CD4-positive, alpha-beta memory T cell (primary cell): ENCODE results near the gene BRF1. TPM values are rescaled to one million over a fixed set of nuclear protein-coding genes. Genes with fewer than 3 reads are reported as not detected.

Experiments
- CTCF ChIA-PET: fragments of 350-600 bp; sonication (Branson Sonifier 250); formaldehyde crosslinking; loops from one replicate; lab custom pipeline; 2021; ENCODE audit warnings: inconsistent platforms; ENCODE audit not compliant: partially characterized antibody; lab: Charles Lee
- POLR2A ChIA-PET: fragments of 350-600 bp; sonication (Branson Sonifier 250); formaldehyde crosslinking; loops from one replicate; lab custom pipeline; 2021; ENCODE audit not compliant: partially characterized antibody; lab: Charles Lee
- DNase-seq, 5 donors: peaks; one replicate each; pipeline versions ENCODE4 v3.0.0 to v3.0.0-alpha.2; 2020 to 2022; ENCODE audit warnings: mixed read lengths in 1 of 5
- H3K27ac ChIP-seq: one replicate; pipeline ENCODE4 v1.7.0; 2013; ENCODE audit warnings: low read depth, low read length
- H3K27me3 ChIP-seq: 2 replicates; pipeline ENCODE4 v1.7.0; 2013; ENCODE audit warnings: mild to moderate bottlenecking, low read length, moderate library complexity; ENCODE audit not compliant: insufficient read depth
- H3K36me3 ChIP-seq: 2 replicates; pipeline ENCODE4 v1.7.0; 2013; ENCODE audit warnings: mild to moderate bottlenecking, low read length, moderate library complexity; ENCODE audit not compliant: insufficient read depth
- H3K4me1 ChIP-seq: 2 replicates; pipeline ENCODE4 v1.7.0; 2013; ENCODE audit warnings: mild to moderate bottlenecking, low read length, moderate library complexity; ENCODE audit not compliant: insufficient read depth
- H3K4me3 ChIP-seq, 2 donors: one replicate each; pipeline ENCODE4 v1.7.0; 2013; ENCODE audit warnings: low read length in 2 of 2, mild to moderate bottlenecking in 1 of 2
- H3K9me3 ChIP-seq, 2 donors: one replicate each; pipeline ENCODE4 v1.7.0; 2013; ENCODE audit warnings: low read length in 2 of 2, control low read depth in 1 of 2; ENCODE audit not compliant: control insufficient read depth in 1 of 2
- H3K27ac Mint-ChIP-seq, 7 donors: one replicate each; pipeline ENCODE4 v1.8.0; 2020 to 2021; ENCODE audit warnings: mixed read lengths in 7 of 7, mild to moderate bottlenecking in 6 of 7, inconsistent platforms in 3 of 7, moderate library complexity in 3 of 7
- H3K27me3 Mint-ChIP-seq, 2 donors: one replicate each; pipeline ENCODE4 v1.8.0; 2020 to 2021; ENCODE audit warnings: mixed read lengths in 2 of 2
- H3K36me3 Mint-ChIP-seq, 2 donors: one replicate each; pipeline ENCODE4 v1.8.0; 2020 to 2021; ENCODE audit warnings: mixed read lengths in 2 of 2, inconsistent platforms in 1 of 2, mild to moderate bottlenecking in 1 of 2
- H3K4me1 Mint-ChIP-seq, 4 donors: one replicate each; pipeline ENCODE4 v1.8.0; 2020 to 2021; ENCODE audit warnings: mixed read lengths in 4 of 4, mild to moderate bottlenecking in 1 of 4
- H3K4me3 Mint-ChIP-seq, 8 donors: one replicate each; pipeline ENCODE4 v1.8.0; 2020 to 2021; ENCODE audit warnings: mixed read lengths in 8 of 8, mild to moderate bottlenecking in 7 of 8, moderate library complexity in 6 of 8, inconsistent platforms in 3 of 8
- H3K9me3 Mint-ChIP-seq, 8 donors: one replicate each; pipeline ENCODE4 v1.8.0; 2020 to 2021; ENCODE audit warnings: mixed read lengths in 8 of 8, mild to moderate bottlenecking in 5 of 8, inconsistent platforms in 3 of 8, moderate library complexity in 1 of 8
- intact Hi-C: fragments of 100-400 bp; cut with micrococcal nuclease; formaldehyde crosslinking; loops from one replicate; pipeline ENCODE4 v1.15.1; 2023
- polyA plus RNA-seq, 2 donors: library from polyadenylated mRNA; unstranded; fragments of 300-500 nt; fragmentation: Illumina TruSeq; gene quantifications; one replicate each; pipeline ENCODE4 v1.2.3, GENCODE V29; 2021
- total RNA-seq, 2 experiments: library from RNA; stranded (reverse); gene quantifications; one replicate each; pipeline ENCODE4 v1.2.3, GENCODE V29; 2021

BRF1 gene
- total and polyA plus RNA-seq, 4 experiments from 2014 or later, result 3.0 to 56.0 (median 30.0) TPM

DNA sequence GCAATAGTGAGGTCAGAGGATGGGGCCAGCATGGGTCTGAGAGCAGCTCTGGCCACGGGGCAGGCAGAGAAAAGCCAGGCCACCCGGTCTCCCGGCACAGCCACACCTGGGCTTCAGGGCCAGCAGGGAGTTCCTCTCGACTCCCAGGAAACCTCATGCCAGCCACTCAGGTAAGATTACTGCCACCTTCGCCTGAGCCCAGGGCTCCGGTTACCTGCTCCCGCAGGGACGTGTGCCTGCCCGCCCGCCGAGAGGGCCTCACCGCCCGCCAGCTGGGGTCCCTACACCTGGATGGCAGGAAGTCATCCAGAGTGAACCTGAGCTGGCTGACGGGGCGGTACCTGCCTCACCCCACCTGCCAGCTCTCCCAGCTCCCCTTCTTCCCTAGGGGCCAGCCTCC lies 139.5 kb downstream of the BRF1 start:
- ChIA-PET CTCF (no interaction called here), POLR2A (no interaction called here)
- Mint-ChIP-seq H3K4me1 (no peaks in the 10 kb centered on the region), H3K27ac (no peak overlapping the region), H3K27me3 (no peaks in the 10 kb centered on the region), H3K9me3 (no peaks in the 10 kb centered on the region), H3K4me3 (no peak overlapping the region), H3K36me3 (no peaks in the 10 kb centered on the region)
- H3K27ac ChIP-seq, result no peak overlapping the region
- no peaks in the 10 kb centered on the region for H3K36me3 ChIP-seq
- H3K4me1 ChIP-seq, result no peaks in the 10 kb centered on the region
- no peak for DNase-seq
- intact Hi-C loops, result no loop called here
- no peak overlapping the region for H3K4me3 ChIP-seq
- no peaks in the 10 kb centered on the region for H3K27me3 ChIP-seq
- no peaks in the 10 kb centered on the region for H3K9me3 ChIP-seq

DNA sequence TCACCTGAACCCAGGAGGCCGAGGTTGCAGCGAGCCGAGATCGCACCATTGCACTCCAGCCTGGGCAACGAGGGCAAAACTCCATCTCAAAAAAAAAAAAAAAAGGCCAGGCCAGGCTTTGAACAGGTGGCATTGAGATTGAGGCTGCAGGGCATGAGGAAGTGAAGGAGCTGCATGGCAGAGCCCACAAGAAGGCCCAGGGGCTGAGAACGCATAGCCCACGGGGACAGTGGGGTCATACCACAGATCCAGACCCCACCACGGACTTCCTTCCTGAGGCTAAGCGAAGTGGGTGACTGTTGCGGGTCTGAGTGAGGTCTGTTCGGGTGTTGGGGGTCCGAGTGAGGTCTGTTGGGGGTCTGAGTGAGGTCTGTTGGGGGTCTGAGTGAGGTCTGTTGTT lies 140.0 kb downstream of the BRF1 start:
- Mint-ChIP-seq H3K36me3 (no peaks in the 10 kb centered on the region), H3K27me3 (no peaks in the 10 kb centered on the region), H3K9me3 (no peaks in the 10 kb centered on the region), H3K4me3 (no peak overlapping the region), H3K4me1 (no peaks in the 10 kb centered on the region), H3K27ac (no peak overlapping the region)
- no peak overlapping the region for H3K27ac ChIP-seq
- no peaks in the 10 kb centered on the region for H3K36me3 ChIP-seq
- POLR2A ChIA-PET, result no interaction called here
- H3K9me3 ChIP-seq, result no peaks in the 10 kb centered on the region
- CTCF ChIA-PET, result no interaction called here
- no peak overlapping the region for H3K4me3 ChIP-seq
- intact Hi-C loops, result no loop called here
- no peak for DNase-seq
- no peaks in the 10 kb centered on the region for H3K4me1 ChIP-seq
- H3K27me3 ChIP-seq, result no peaks in the 10 kb centered on the region

- no peak overlapping the region for H3K27ac ChIP-seq
- no peak overlapping the region for H3K4me3 ChIP-seq
- Mint-ChIP-seq H3K36me3 (no peaks in the 10 kb centered on the region), H3K4me1 (no peaks in the 10 kb centered on the region), H3K27ac (no peak overlapping the region), H3K9me3 (no peaks in the 10 kb centered on the region), H3K27me3 (no peaks in the 10 kb centered on the region), H3K4me3 (no peak overlapping the region)
- H3K4me1 ChIP-seq, result no peaks in the 10 kb centered on the region
- no peak for DNase-seq
- CTCF ChIA-PET, result no interaction called here
- no peaks in the 10 kb centered on the region for H3K36me3 ChIP-seq
- no peaks in the 10 kb centered on the region for H3K27me3 ChIP-seq
- no peaks in the 10 kb centered on the region for H3K9me3 ChIP-seq
- intact Hi-C loops, result no loop called here
- POLR2A ChIA-PET, result no interaction called here
Observed at GRCh38 chr14:105159344-105159743, 141.5 kb downstream of the BRF1 start.

Other genes starting within 250 kb of the BRF1 start
- 10 to 100 TPM; 47.3 to 49.2 TPM for gene GPR132, start 235.6 kb downstream of the BRF1 start, total RNA-seq
- gene GPR132, start 235.6 kb downstream of the BRF1 start, polyA plus RNA-seq, result 10 to 100 TPM in 1 of 2 donors, 1 to 10 TPM in 1; 4.9 to 40.0 TPM
- under 1 TPM; 0.29 to 0.80 TPM for gene JAG2, start 132.2 kb downstream of the BRF1 start, total RNA-seq
- gene JAG2, start 132.2 kb downstream of the BRF1 start, polyA plus RNA-seq, result not detected
- gene NUDT14, start 119.7 kb downstream of the BRF1 start, total RNA-seq, result 10 to 100 TPM; 17.4 to 18.0 TPM
- 10 to 100 TPM; 10.5 to 20.2 TPM for gene NUDT14, start 119.7 kb downstream of the BRF1 start, polyA plus RNA-seq
- 10 to 100 TPM; 52.0 to 56.7 TPM for gene BTBD6, start 52.5 kb downstream of the BRF1 start, total RNA-seq
- gene BTBD6, start 52.5 kb downstream of the BRF1 start, polyA plus RNA-seq, result 10 to 100 TPM in 1 of 2 donors, 1 to 10 TPM in 1; 5.4 to 17.4 TPM
- gene PACS2, start 13.7 kb upstream of the BRF1 start, total RNA-seq, result 10 to 100 TPM; 70.9 to 76.6 TPM
- 1 to 10 TPM; 1.9 to 7.7 TPM for gene PACS2, start 13.7 kb upstream of the BRF1 start, polyA plus RNA-seq
- 1 to 10 TPM; 4.7 to 7.5 TPM for gene TEX22, start 97.5 kb upstream of the BRF1 start, total RNA-seq
- gene TEX22, start 97.5 kb upstream of the BRF1 start, polyA plus RNA-seq, result not detected
- 100 to 1,000 TPM; 122 to 123 TPM for gene MTA1, start 118.8 kb upstream of the BRF1 start, total RNA-seq
- gene MTA1, start 118.8 kb upstream of the BRF1 start, polyA plus RNA-seq, result 1 to 10 TPM; 1.5 to 6.0 TPM
- gene CRIP2, start 173.8 kb upstream of the BRF1 start, total RNA-seq, result 10 to 100 TPM; 12.1 to 13.0 TPM
- gene CRIP2, start 173.8 kb upstream of the BRF1 start, polyA plus RNA-seq, result 100 to 1,000 TPM in 1 of 2 donors, 10 to 100 TPM in 1; 84.5 to 256 TPM
- 100 to 1,000 TPM; 276 to 290 TPM for gene CRIP1, start 185.9 kb upstream of the BRF1 start, total RNA-seq
- gene CRIP1, start 185.9 kb upstream of the BRF1 start, polyA plus RNA-seq, result 1,000 to 10,000 TPM; 1,440 to 2,028 TPM
- gene TEDC1, start 190.2 kb upstream of the BRF1 start, total RNA-seq, result 10 to 100 TPM; 25.4 to 30.2 TPM
- gene TEDC1, start 190.2 kb upstream of the BRF1 start, polyA plus RNA-seq, result 10 to 100 TPM; 10.2 to 10.4 TPM
- gene TMEM121, start 225.6 kb upstream of the BRF1 start, total RNA-seq, result 1 to 10 TPM; 5.4 to 6.3 TPM
- 1 to 10 TPM; 6.6 to 9.5 TPM for gene TMEM121, start 225.6 kb upstream of the BRF1 start, polyA plus RNA-seq